Stimulated activated CD8-positive, alpha-beta memory T cell treated with anti-CD3 and anti-CD28 coated beads, Interleukin-12 subunit alpha, Interleukin-12 subunit beta, amount 100 ng/mL, for 4 hours (primary cell): Measurements from ENCODE around the gene SPINK7.

Experiments
- DNase-seq: peaks from one replicate; pipeline ENCODE4 v3.0.0-alpha.2; 2020; ENCODE audit warnings: low read depth

The SPINK7 gene

DNA sequence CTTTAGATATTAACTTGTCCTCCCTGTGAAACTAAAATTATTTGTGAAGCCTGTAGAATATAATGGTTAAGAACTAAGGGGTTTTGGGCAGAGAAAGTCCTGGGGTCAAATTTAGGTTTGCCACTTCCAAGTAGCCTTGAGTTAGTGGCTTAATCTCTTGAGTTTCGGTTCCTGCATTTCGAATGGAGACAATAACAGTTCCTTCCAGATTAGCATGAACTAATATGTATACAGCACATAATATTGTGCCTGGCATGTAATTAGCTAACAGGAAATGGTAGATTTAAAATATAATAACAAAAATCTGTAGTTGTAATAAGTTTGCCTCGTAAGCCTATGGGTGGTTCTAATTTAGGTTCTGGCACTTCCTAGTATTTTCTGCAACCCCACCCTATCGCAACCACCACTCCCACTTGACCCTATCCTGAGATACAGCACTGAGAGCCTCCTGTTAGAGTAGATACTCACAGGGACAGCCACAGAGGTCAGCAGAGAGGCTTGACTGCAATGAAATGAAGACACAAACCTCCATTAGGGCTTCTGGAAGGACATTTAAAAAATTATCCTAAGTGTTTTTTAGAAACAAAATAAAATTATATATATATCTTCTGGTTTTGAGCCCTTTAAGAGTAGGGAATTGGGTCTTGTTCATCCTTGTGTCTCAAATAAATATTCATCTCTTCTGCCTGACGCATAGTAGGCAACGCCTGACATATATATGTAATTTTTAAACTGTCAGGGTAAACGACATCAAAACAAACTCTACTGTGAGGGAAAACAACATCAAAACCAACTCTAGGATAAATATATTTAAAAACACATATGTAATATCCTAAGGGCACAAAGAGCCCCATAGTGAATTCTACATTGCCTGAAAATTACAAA is 31.6 kb downstream of the SPINK7 start:
- no peak for DNase-seq

DNA sequence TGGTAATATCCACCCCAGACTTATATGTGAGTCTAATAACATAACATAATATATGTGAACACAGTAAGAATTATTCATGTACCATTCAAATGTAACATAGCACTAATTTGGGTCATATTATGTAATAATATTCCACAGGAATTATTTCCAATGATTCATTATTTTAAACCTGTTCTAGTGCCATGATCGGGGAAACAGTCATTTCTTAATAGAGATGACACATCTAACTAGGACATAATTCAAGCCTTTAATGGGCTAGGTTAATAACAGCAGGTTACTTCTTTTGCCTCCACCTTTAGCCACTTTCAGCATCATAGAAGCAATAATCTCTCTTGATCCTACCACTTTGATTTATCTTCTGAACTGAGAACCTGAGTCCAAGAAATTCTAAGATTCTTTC is 35.5 kb downstream of the SPINK7 start:
- DNase-seq: no peak

- no peak for DNase-seq
Measured at GRCh38 chr5:148352696-148353095, 40.5 kb downstream of the SPINK7 start.

GRCh38 chr5:148353634-148354033 is 41.4 kb downstream of the SPINK7 start:
- DNase-seq: no peak

- no peak for DNase-seq
Measured at GRCh38 chr5:148364343-148364742, 52.1 kb downstream of the SPINK7 start.
